Activated T-cell treated with anti-CD3 and anti-CD28 coated beads, Interleukin-2, amount 50 U/mL, for 72 hours (primary cell): ENCODE results near the gene RNF168. TPM values are rescaled to one million over a fixed set of nuclear protein-coding genes. Genes with fewer than 3 reads are reported as not detected.
"Not testable (repeated sequence)": the region's sequence is repeated elsewhere in the genome, so short reads cannot be mapped to it uniquely, and the experiment has no call there.

ENCODE experiments used
- ATAC-seq, 2 donors: fragments of 150-1000 bp; cut with Tn5 transposase; replicated peaks in 1 of 2; 2 replicates each; pipeline ENCODE4 v1.10.0; 2021; ENCODE audit warnings: moderate library complexity in 2 of 2, mild to moderate bottlenecking in 1 of 2
- DNase-seq, 2 donors: peaks; one replicate each; pipeline ENCODE4 v3.0.0; 2021 to 2022; ENCODE audit warnings: mixed read lengths in 1 of 2
- H3K27ac Mint-ChIP-seq: one replicate; pipeline ENCODE4 v1.8.0; 2022; ENCODE audit warnings: mild to moderate bottlenecking, moderate library complexity, mixed read lengths
- H3K27me3 Mint-ChIP-seq: one replicate; pipeline ENCODE4 v1.8.0; 2022; ENCODE audit warnings: low read depth, mixed read lengths
- H3K36me3 Mint-ChIP-seq, 2 donors: one replicate each; pipeline ENCODE4 v1.8.0; 2022; ENCODE audit warnings: mixed read lengths in 2 of 2, mild to moderate bottlenecking in 1 of 2; ENCODE audit not compliant: insufficient read depth in 2 of 2
- H3K4me1 Mint-ChIP-seq: one replicate; pipeline ENCODE4 v1.8.0; 2022; ENCODE audit warnings: low read depth, mixed read lengths
- H3K4me3 Mint-ChIP-seq, 2 donors: one replicate each; pipeline ENCODE4 v1.8.0; 2022; ENCODE audit warnings: mild to moderate bottlenecking in 2 of 2, mixed read lengths in 2 of 2, moderate library complexity in 2 of 2
- H3K9me3 Mint-ChIP-seq, 2 donors: one replicate each; pipeline ENCODE4 v1.8.0; 2022; ENCODE audit warnings: mixed read lengths in 2 of 2
- total RNA-seq, 2 donors: library from RNA; stranded (reverse); gene quantifications; one replicate each; pipeline ENCODE4 v1.2.3, GENCODE V29; 2022

RNF168 gene
- total RNA-seq, 2 donors from 2014 or later = 32.0 to 37.7 TPM

GRCh38 chr3:196486263-196486662 lies 17.3 kb downstream of the RNF168 start:
- H3K36me3 Mint-ChIP-seq = peaks cover 11 to 14% of the 10 kb centered on the region in 2 donors

GRCh38 chr3:196477678-196478077 lies 25.9 kb downstream of the RNF168 start:
- Mint-ChIP-seq H3K27ac (no peak overlapping the region), H3K36me3 (peaks cover 2 to 25% of the 10 kb centered on the region in 2 donors), H3K4me1 (no peaks in the 10 kb centered on the region), H3K27me3 (no peaks in the 10 kb centered on the region), H3K9me3 (no peaks in the 10 kb centered on the region), H3K4me3 (no peak overlapping the region)
- no peak for DNase-seq
- no peak for ATAC-seq

More at GRCh38 chr3:196486263-196486662, 17.3 kb downstream of the RNF168 start:
- Mint-ChIP-seq H3K27me3 (no peaks in the 10 kb centered on the region), H3K9me3 (no peaks in the 10 kb centered on the region), H3K4me1 (peaks cover under 1% of the 10 kb centered on the region), H3K4me3 (no peak overlapping the region), H3K27ac (no peak overlapping the region)
- peak in 1 of 2 donors; percentile 14 for DNase-seq
- no peak for ATAC-seq

GRCh38 chr3:196472286-196472685 lies 31.3 kb downstream of the RNF168 start:
- Mint-ChIP-seq H3K27me3 (no peaks in the 10 kb centered on the region), H3K36me3 (peaks cover 8 to 30% of the 10 kb centered on the region in 2 donors), H3K4me3 (no peak overlapping the region), H3K9me3 (no peaks in the 10 kb centered on the region), H3K4me1 (peaks cover 9% of the 10 kb centered on the region), H3K27ac (no peak overlapping the region)
- no peak for DNase-seq
- no peak for ATAC-seq

GRCh38 chr3:196471551-196471950 lies 32.0 kb downstream of the RNF168 start:
- ATAC-seq (no peak), DNase-seq (no peak)
- H3K4me1 Mint-ChIP-seq = peaks cover 9% of the 10 kb centered on the region
- H3K36me3 Mint-ChIP-seq = peaks cover 8 to 26% of the 10 kb centered on the region in 2 donors
- no peaks in the 10 kb centered on the region for H3K27me3 Mint-ChIP-seq
- no peak overlapping the region for H3K4me3 Mint-ChIP-seq
- no peak overlapping the region for H3K27ac Mint-ChIP-seq
- H3K9me3 Mint-ChIP-seq = no peaks in the 10 kb centered on the region

GRCh38 chr3:196470182-196470581 lies 33.4 kb downstream of the RNF168 start:
- not testable (repeated sequence) for H3K27me3 Mint-ChIP-seq, H3K4me1 Mint-ChIP-seq, H3K9me3 Mint-ChIP-seq, DNase-seq, H3K4me3 Mint-ChIP-seq, ATAC-seq
- Mint-ChIP-seq H3K27ac (peak overlapping the region; percentile 85), H3K36me3 (peaks cover 8 to 25% of the 10 kb centered on the region in 2 donors)

- Mint-ChIP-seq H3K27me3 (no peaks in the 10 kb centered on the region), H3K4me1 (peaks cover 15% of the 10 kb centered on the region), H3K9me3 (peaks cover 6 to 16% of the 10 kb centered on the region in 2 donors), H3K27ac (no peak overlapping the region), H3K4me3 (no peak overlapping the region), H3K36me3 (peaks cover 11 to 14% of the 10 kb centered on the region in 2 donors)
- ATAC-seq (no peak), DNase-seq (no peak)
Measured at GRCh38 chr3:196463804-196464203, 39.8 kb downstream of the RNF168 start.

- ATAC-seq (no peak), DNase-seq (no peak)
- Mint-ChIP-seq H3K4me3 (no peak overlapping the region), H3K4me1 (peaks cover 15% of the 10 kb centered on the region), H3K27me3 (no peaks in the 10 kb centered on the region), H3K9me3 (peaks cover 6 to 16% of the 10 kb centered on the region in 2 donors), H3K36me3 (peaks cover 11 to 14% of the 10 kb centered on the region in 2 donors), H3K27ac (no peak overlapping the region)
Measured at GRCh38 chr3:196463478-196463756, 40.2 kb downstream of the RNF168 start.

- H3K27me3 Mint-ChIP-seq, ATAC-seq, H3K27ac Mint-ChIP-seq, DNase-seq, H3K4me3 Mint-ChIP-seq: not testable (repeated sequence)
- peaks cover 6 to 16% of the 10 kb centered on the region in 2 donors for H3K9me3 Mint-ChIP-seq
- H3K36me3 Mint-ChIP-seq = peaks cover 11 to 14% of the 10 kb centered on the region in 2 donors
- peaks cover 16% of the 10 kb centered on the region for H3K4me1 Mint-ChIP-seq
Measured at GRCh38 chr3:196462680-196463477, 40.7 kb downstream of the RNF168 start.

GRCh38 chr3:196458063-196458462 lies 45.5 kb downstream of the RNF168 start:
- peak overlapping the region; percentile 10 for H3K27ac Mint-ChIP-seq
- H3K9me3 Mint-ChIP-seq = peaks cover 6 to 13% of the 10 kb centered on the region in 2 donors
- H3K36me3 Mint-ChIP-seq = peaks cover 4 to 11% of the 10 kb centered on the region in 2 donors

GRCh38 chr3:196457470-196457869 lies 46.1 kb downstream of the RNF168 start:
- not testable (repeated sequence) for DNase-seq, H3K27me3 Mint-ChIP-seq, ATAC-seq, H3K4me3 Mint-ChIP-seq, H3K27ac Mint-ChIP-seq, H3K36me3 Mint-ChIP-seq, H3K9me3 Mint-ChIP-seq
- peaks cover 21% of the 10 kb centered on the region for H3K4me1 Mint-ChIP-seq

More at GRCh38 chr3:196458063-196458462, 45.5 kb downstream of the RNF168 start:
- DNase-seq (no peak), ATAC-seq (no peak)
- no peak overlapping the region for H3K4me3 Mint-ChIP-seq
- no peaks in the 10 kb centered on the region for H3K27me3 Mint-ChIP-seq
- H3K4me1 Mint-ChIP-seq = peaks cover 21% of the 10 kb centered on the region

GRCh38 chr3:196454935-196455334 lies 48.6 kb downstream of the RNF168 start:
- no peak for DNase-seq
- Mint-ChIP-seq H3K36me3 (no peaks in the 10 kb centered on the region), H3K27me3 (no peaks in the 10 kb centered on the region), H3K27ac (no peak overlapping the region), H3K4me1 (peaks cover 6% of the 10 kb centered on the region), H3K9me3 (no peaks in the 10 kb centered on the region), H3K4me3 (no peak overlapping the region)
- ATAC-seq = peak in 1 of 2 donors; percentile 48

GRCh38 chr3:196445391-196445790 lies 58.2 kb downstream of the RNF168 start:
- not testable (repeated sequence) for H3K4me3 Mint-ChIP-seq, H3K9me3 Mint-ChIP-seq, ATAC-seq, H3K27me3 Mint-ChIP-seq, DNase-seq, H3K36me3 Mint-ChIP-seq, H3K27ac Mint-ChIP-seq
- peaks cover 21% of the 10 kb centered on the region for H3K4me1 Mint-ChIP-seq

GRCh38 chr3:196444500-196444894 lies 59.1 kb downstream of the RNF168 start:
- Mint-ChIP-seq H3K4me1 (peaks cover 25% of the 10 kb centered on the region), H3K27ac (no peak overlapping the region), H3K27me3 (no peaks in the 10 kb centered on the region), H3K36me3 (no peaks in the 10 kb centered on the region), H3K4me3 (peak overlapping the region in 1 of 2 donors; percentile 35), H3K9me3 (no peaks in the 10 kb centered on the region)
- DNase-seq = no peak
- ATAC-seq = no peak

- Mint-ChIP-seq H3K27me3 (no peaks in the 10 kb centered on the region), H3K27ac (no peak overlapping the region), H3K9me3 (no peaks in the 10 kb centered on the region), H3K4me3 (no peak overlapping the region), H3K36me3 (no peaks in the 10 kb centered on the region), H3K4me1 (peaks cover 25% of the 10 kb centered on the region)
- ATAC-seq = no peak
- DNase-seq = no peak
Measured at GRCh38 chr3:196440696-196441095, 62.9 kb downstream of the RNF168 start.
